HG03442 (cell line): ENCODE results near the gene EREG.

ENCODE experiments used
- ATAC-seq: cut with Tn5 transposase; IDR thresholded peaks from one replicate; pipeline ENCODE4 v1.9.1; 2021; ENCODE audit warnings: mild to moderate bottlenecking, moderate library complexity; ENCODE audit not compliant: unreplicated experiment

The EREG gene, protein sequence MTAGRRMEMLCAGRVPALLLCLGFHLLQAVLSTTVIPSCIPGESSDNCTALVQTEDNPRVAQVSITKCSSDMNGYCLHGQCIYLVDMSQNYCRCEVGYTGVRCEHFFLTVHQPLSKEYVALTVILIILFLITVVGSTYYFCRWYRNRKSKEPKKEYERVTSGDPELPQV

GRCh38 chr4:74364652-74365491 is at the start of gene EREG:
Gene EREG, plus strand, starts transcription at chr4:74365145. Its CDS starts 164 bp downstream, at chr4:74365309.
- peak; percentile 45 for ATAC-seq

- no peak for ATAC-seq
Observed at GRCh38 chr4:74315376-74315775, 49.6 kb upstream of the EREG start.

GRCh38 chr4:74316397-74316796 is 48.5 kb upstream of the EREG start:
- no peak for ATAC-seq

DNA sequence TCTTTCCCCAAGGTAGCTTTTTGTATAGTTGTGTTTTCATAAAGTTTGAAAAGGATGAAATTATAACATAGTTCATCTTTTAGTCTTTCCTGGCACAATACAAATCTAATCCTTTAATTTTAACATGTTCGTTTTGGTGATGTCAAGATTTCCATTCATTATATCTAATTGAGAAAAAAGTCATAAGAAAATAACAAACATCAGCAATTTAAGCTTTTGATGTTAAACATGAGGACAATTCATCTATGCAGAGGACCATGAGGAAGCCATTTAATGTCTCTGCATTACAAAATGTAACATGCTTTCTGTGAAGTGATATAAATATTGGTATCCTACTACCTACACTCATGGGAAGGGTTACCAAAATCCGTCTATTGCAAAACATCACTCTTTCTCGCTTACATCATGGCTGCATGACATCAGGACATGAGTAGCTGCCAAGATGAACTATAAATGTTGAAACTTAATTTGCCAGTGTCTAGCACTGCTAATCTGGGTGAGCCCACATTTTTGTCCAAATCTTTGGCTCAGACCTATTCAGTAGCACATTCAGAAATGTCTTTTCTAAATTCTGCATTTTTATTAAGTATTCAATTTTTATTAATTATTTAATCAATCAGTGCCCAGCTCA is 47.2 kb upstream of the EREG start:
- no peak for ATAC-seq

GRCh38 chr4:74318276-74318675 is 46.7 kb upstream of the EREG start:
- no peak for ATAC-seq

DNA sequence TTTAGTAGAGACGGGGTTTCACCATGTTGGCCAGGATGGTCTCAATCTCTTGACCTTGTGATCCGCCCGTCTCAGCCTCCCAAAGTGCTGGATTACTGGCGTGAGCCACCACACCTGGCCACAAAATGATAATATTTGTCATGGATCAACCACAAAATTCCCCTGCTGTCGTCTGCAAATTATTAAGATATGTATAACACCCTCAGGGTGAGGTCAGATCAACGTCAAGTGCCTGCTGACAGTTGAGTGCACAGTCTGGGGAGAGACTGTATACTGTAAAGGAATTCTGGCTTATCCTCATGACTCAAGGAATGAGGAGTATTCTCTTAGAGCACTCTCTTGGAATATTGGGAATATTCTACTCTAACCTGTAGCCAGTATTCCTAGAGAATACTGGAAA is 45.5 kb upstream of the EREG start:
- ATAC-seq = no peak

GRCh38 chr4:74320559-74321118 is 44.3 kb upstream of the EREG start:
- peak; percentile 93 for ATAC-seq

DNA sequence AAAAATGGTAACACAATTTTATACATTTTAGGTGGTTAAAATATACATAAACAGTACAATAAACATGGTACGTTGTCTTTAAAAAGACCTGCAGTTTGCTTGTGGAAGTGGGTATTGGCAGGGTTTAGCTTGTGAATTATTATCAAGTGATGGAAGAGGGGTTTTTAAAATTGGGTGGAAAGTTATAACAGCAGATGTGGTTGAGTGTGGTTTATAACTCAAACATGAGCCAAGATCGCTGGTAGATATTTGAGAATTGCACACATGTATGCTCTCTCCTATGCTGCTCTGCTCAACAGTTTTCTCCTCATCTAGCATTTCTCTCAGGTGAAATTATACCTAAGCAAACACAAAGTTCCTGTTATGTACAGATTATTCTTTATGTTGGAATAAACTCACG is 42.6 kb upstream of the EREG start:
- no peak for ATAC-seq

DNA sequence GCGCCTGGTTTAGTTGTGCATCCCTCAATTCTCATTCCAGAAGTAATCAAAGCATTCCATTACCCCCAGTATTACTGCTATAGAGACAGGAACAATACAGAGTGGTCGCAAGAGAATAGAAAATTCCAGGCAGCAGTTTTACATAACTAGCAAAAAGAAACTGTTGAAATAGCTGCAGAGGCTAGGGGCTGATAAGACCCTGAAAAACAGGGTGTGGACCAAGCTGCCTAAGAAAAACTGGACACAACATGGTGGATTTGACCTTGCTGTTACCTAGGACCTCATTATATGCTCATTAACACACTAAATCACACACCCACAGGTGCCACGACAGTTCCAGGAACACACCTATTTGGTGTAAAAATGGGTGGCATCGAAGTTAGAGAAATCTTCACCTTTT is 41.3 kb upstream of the EREG start:
- ATAC-seq = no peak

DNA sequence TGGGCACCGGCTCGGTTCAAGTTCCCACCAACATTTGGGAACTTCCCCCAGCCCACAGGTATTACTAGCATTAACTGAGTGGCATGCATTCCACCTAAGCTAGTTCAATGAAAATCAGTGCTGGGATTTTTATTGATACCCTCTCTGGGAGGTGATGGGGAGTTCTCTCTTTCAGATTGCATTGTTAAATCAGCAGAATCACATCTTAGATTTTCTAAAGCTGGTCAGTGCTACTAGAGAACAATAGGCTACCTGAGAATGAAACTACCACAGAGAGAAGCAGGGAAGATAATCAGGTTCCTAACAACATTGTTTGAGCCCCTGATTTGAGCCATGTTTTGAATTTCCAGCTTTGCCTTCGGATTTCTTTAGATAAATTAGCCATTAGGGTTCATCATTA is 40.7 kb upstream of the EREG start:
- ATAC-seq = no peak

GRCh38 chr4:74325886-74326285 is 39.1 kb upstream of the EREG start:
- ATAC-seq = no peak

- ATAC-seq = no peak
Observed at GRCh38 chr4:74327762-74328161, 37.2 kb upstream of the EREG start.

- ATAC-seq = no peak
Observed at GRCh38 chr4:74328501-74328900, 36.4 kb upstream of the EREG start.

DNA sequence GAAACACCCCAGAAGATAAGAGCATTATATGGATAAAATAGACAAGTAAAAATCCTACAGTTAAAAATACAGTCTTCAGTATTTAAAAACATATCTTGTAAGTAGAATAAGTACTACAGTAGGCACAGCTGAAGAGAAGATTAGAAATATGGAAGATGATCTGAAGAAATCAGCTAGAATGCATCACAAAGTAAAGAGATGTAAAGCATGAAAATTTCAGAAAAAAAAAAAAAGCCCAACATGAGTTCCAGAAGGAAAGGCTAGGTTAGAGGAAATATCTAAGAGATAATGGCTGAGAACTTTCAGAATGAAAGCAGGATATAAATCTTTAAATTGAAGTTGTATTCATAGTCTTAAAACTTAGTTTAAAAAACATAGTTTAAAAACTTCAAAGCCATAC is 35.6 kb upstream of the EREG start:
- ATAC-seq = no peak

DNA sequence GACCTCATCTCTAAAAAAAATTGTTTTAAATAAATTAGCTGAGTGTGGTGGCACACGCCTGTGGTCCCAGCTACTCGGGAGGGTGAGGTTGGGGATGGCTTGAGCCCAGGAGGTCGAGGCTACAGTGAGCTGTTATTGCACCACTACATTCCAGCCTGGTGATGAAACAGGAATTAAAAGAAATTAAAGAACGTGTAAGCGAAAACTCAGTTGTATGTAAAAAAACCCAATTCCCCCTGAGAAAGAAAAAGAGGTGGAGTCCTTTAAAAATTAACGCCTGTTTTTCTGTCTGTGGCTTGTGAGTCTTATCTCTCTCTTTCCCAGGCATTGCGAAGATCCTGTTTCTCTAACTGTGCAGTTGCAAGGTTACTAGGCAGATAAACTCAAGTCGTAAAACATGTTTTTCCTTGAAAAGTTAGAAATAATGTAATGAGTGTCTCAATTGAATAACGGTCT is 34.6 kb upstream of the EREG start:
- ATAC-seq = no peak

- ATAC-seq = no peak
Observed at GRCh38 chr4:74331252-74331651, 33.7 kb upstream of the EREG start.

GRCh38 chr4:74331944-74332343 is 33.0 kb upstream of the EREG start:
- no peak for ATAC-seq

DNA sequence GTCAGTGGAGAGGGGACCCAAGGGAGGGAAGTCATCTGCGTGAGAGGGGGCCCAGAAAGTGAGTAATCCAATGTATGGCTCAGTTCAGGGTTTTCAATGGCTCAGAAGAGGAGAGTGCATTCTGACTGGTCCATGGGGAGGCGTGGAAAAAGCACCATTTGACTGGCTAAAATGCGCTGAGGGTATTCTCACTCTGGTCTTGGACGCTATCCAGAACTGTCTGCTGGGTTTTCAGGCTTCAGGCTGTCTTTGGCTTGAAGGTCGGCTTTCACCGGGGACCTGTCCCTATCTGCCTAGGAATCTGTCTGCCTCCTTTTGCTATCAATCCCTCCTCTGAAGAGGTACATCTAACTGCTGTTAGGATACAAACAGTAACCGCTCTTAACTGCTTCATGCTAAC is 30.3 kb upstream of the EREG start:
- ATAC-seq = no peak

DNA sequence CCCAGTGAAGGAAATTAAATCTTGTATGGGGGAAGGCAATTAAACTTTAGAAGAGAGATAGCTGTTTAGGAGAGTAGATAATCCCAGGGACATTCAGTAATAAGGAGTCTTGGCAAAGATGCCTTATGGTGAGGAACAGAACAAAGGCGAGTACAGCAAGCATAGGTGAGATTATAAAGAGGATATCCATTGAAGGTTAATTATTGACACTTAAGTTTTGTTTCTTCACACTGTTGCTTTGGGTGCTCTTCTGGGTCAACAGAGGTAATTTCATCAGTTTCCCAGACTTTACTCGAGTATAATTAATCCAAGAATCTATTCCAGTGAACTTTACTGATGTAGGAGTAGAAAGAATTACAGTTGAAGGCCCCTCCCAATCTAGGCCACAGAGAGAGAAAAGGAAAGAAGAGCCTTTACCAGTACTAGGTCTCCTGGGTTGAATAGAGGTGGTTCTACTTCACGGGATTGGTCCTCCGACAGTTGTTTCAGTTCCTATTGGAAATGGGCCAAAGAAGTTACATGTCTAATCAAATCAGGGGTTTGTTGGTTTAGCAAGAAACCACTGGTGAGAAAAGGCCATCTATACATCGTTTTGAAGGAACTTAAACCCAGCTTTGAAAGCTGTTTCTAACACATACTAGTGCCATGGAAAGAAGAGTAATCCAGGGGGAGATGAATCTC is 29.5 kb upstream of the EREG start:
- peak; percentile 85 for ATAC-seq

DNA sequence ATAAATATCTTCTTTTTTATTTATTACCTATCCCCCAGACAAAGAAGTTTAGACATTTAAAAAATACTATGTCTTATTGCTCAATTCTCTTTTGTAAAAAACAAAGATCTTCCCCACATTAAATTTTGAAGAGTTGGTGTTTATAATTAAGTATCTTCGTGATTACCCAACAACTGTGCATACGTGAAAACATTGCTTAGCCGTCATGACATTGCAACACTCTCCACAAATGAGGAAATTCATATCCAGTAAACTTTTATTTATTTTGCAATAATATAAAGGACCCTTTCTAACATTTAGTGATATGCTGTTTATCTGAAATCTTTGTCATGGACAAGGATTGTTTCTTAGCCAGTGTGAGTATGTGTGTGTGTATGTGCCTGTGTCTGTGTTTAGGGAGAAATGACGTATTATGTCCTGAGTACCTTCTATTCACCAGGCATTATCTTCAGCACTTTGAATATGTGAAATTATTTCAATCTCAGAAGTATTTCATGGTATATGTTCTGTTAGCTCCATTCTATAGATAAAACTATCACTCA is 26.1 kb upstream of the EREG start:
- ATAC-seq = no peak

DNA sequence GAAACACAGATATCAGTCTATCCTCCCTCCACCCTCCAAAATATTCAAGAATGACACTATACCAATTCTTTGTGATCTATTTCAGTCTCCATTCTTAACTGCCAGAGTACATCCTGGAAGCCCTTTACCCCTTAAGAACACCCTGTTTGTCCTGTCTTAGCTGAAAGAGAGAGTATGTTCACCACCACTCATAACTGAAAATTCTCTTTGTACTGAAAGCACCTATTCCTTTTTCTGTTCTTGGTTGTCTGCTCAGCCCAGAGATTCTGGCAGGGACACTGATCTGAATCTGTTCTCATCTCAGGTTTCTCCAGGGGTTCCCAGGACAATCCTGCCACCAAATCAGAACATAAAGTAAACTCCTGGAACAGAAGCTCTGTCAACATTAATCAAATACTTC is 25.4 kb upstream of the EREG start:
- ATAC-seq = no peak
